ENCODE data around the gene TMEM101.

DNA sequence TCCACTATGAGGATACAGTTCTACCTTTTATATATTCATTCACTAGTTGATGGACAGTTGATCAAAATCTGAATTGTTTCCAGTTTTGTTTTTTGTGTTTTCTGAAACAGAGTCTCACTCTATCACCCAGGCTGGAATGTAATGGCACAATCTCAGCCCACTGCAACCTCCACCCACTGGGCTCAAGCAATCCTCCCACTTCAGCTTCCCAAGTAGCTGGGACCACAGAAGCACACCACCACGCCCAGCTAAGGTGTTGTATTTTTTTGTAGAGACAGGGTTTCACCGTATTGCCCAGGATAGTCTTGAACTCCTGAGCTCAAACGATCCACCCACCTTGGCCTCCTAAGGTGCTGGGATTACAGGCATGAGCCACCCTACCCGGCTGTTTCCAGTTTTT, 30.7 kb upstream of the TMEM101 start:
- TF ChIP-seq CTCF (IDR thresholded peaks at IDR 0.05) (no peak), ZFX (IDR thresholded peaks at IDR 0.05; ENCODE audit: borderline replicate concordance) (no peak)
